ENCODE results near the gene LEF1.

LEF1 gene

GRCh38 chr4:108168671-108169523 lies at the start of gene LEF1:
LEF1 (minus strand) TSS chr4:108168932; CDS start chr4:108167767, 1,165 bp downstream.
- peak; percentile 73 for DNase-seq (ENCODE audit: low spot score)

GRCh38 chr4:108216510-108216909 lies 47.8 kb upstream of the LEF1 start:
- no peak for DNase-seq (ENCODE audit: low spot score)

- DNase-seq (ENCODE audit: low spot score), result no peak
These were observed 46.3 kb upstream of the LEF1 start for GRCh38 chr4:108215055-108215454.

- no peak for DNase-seq (ENCODE audit: low spot score)
These were observed 45.0 kb upstream of the LEF1 start for GRCh38 chr4:108213723-108214122.

GRCh38 chr4:108213308-108213707 lies 44.6 kb upstream of the LEF1 start:
- no peak for DNase-seq (ENCODE audit: low spot score)

GRCh38 chr4:108210989-108211835 lies 42.5 kb upstream of the LEF1 start:
- DNase-seq (ENCODE audit: low spot score), result peak; percentile 82

GRCh38 chr4:108209489-108209888 lies 40.8 kb upstream of the LEF1 start:
- DNase-seq (ENCODE audit: low spot score), result no peak

GRCh38 chr4:108205859-108206258 lies 37.1 kb upstream of the LEF1 start:
- DNase-seq (ENCODE audit: low spot score), result no peak

GRCh38 chr4:108204518-108204917 lies 35.8 kb upstream of the LEF1 start:
- DNase-seq (ENCODE audit: low spot score), result no peak

- no peak for DNase-seq (ENCODE audit: low spot score)
These were observed 34.6 kb upstream of the LEF1 start for GRCh38 chr4:108203377-108203776.

- DNase-seq (ENCODE audit: low spot score), result no peak
These were observed 33.0 kb upstream of the LEF1 start for GRCh38 chr4:108201774-108202173.

GRCh38 chr4:108199881-108200280 lies 31.1 kb upstream of the LEF1 start:
- DNase-seq (ENCODE audit: low spot score), result no peak

- no peak for DNase-seq (ENCODE audit: low spot score)
These were observed 25.3 kb upstream of the LEF1 start for GRCh38 chr4:108193886-108194672.

- no peak for DNase-seq (ENCODE audit: low spot score)
These were observed 24.2 kb upstream of the LEF1 start for GRCh38 chr4:108192935-108193334.

GRCh38 chr4:108192056-108192455 lies 23.3 kb upstream of the LEF1 start:
- DNase-seq (ENCODE audit: low spot score), result no peak

GRCh38 chr4:108191269-108191914 lies 22.7 kb upstream of the LEF1 start:
- no peak for DNase-seq (ENCODE audit: low spot score)

GRCh38 chr4:108188770-108189169 lies 20.0 kb upstream of the LEF1 start:
- no peak for DNase-seq (ENCODE audit: low spot score)

GRCh38 chr4:108185252-108185651 lies 16.5 kb upstream of the LEF1 start:
- DNase-seq (ENCODE audit: low spot score), result no peak

GRCh38 chr4:108184453-108185049 lies 15.8 kb upstream of the LEF1 start:
- no peak for DNase-seq (ENCODE audit: low spot score)

GRCh38 chr4:108181704-108182103 lies 13.0 kb upstream of the LEF1 start:
- DNase-seq (ENCODE audit: low spot score), result peak; percentile 49

GRCh38 chr4:108180513-108180912 lies 11.8 kb upstream of the LEF1 start:
- DNase-seq (ENCODE audit: low spot score), result no peak
